ENCODE results near the gene PRKAA2.

The PRKAA2 gene

DNA sequence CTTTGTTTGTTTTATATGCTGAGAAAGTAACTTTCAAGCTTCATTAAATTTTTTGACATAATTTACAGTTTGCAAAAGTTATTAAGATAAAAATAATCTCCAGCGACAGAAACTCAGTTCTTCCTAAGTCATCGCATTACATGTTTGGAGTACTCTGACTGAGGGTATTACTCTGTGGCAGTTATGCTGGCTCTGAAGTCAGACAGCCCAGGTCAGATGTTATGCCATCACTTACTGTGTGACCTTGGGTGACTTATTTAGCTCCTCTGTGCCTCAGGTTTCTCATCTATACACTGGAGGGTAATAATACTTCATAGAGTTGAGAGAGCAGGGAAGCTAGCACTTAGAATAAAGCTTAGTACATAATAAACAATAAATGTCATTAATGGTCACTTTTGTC lies 26.4 kb downstream of the PRKAA2 start:
- Histone ChIP-seq H3K36me3 (no peaks in the 10 kb centered on the region), H3K9me3 (no peaks in the 10 kb centered on the region), H3K4me1 (no peaks in the 10 kb centered on the region), H3K4me3 (no peak overlapping the region), H3K27ac (no peak overlapping the region), H3K27me3 (no peaks in the 10 kb centered on the region)
- TF ChIP-seq, protein P1, sequence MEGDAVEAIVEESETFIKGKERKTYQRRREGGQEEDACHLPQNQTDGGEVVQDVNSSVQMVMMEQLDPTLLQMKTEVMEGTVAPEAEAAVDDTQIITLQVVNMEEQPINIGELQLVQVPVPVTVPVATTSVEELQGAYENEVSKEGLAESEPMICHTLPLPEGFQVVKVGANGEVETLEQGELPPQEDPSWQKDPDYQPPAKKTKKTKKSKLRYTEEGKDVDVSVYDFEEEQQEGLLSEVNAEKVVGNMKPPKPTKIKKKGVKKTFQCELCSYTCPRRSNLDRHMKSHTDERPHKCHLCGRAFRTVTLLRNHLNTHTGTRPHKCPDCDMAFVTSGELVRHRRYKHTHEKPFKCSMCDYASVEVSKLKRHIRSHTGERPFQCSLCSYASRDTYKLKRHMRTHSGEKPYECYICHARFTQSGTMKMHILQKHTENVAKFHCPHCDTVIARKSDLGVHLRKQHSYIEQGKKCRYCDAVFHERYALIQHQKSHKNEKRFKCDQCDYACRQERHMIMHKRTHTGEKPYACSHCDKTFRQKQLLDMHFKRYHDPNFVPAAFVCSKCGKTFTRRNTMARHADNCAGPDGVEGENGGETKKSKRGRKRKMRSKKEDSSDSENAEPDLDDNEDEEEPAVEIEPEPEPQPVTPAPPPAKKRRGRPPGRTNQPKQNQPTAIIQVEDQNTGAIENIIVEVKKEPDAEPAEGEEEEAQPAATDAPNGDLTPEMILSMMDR (IDR thresholded peaks at IDR 0.05): no peak
- intact Hi-C loops (cut with DNase I; ENCODE audit: low total_unique reads): no loop called here
- DNase-seq: no peak

DNA sequence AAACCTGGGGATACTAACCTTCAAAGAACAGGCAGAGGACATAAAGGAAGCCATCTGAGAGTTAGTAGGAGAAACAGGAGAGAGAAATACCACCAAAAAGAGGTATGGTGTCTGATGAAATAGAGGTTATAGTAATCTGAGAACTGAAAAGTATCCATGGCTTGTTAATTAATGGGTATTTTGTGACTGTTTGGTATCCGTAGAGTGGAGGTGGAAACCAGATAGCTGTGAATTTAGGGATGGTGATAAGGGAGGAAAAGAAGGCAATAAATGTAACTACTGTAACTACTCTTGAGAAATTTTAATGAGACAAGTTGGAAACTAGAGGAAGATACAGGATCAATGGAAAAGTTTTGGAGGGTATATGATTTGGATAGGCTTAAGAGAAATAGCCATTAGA lies 27.5 kb downstream of the PRKAA2 start:
- H3K27me3 ChIP-seq: no peaks in the 10 kb centered on the region
- no peaks in the 10 kb centered on the region for H3K4me1 ChIP-seq
- TF ChIP-seq, protein P1 (IDR thresholded peaks at IDR 0.05): no peak
- no peak for DNase-seq
- no peak overlapping the region for H3K4me3 ChIP-seq
- H3K27ac ChIP-seq: no peak overlapping the region
- H3K9me3 ChIP-seq: no peaks in the 10 kb centered on the region
- intact Hi-C loops (cut with DNase I; ENCODE audit: low total_unique reads): no loop called here
- H3K36me3 ChIP-seq: no peaks in the 10 kb centered on the region

DNA sequence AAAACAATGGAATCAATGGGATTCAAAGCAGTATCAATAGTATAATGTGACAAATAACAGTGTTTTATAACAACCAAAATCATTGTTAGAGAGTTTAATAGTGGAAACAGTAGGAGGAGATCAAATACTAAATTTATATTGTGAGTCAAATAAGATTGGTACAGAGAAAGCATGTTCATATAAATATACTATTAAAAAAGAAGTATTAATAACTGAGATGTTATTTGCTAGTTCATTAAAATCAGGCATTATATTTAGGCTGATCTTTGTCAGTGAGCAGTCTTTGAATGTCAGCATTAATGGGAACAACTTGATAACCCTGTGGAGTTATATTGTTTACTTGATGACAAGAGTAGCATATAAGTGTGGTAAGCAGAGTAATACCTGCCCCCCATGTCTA lies 30.6 kb downstream of the PRKAA2 start:
- Histone ChIP-seq H3K9me3 (no peaks in the 10 kb centered on the region), H3K36me3 (no peaks in the 10 kb centered on the region), H3K27ac (no peak overlapping the region), H3K27me3 (no peaks in the 10 kb centered on the region), H3K4me1 (no peaks in the 10 kb centered on the region), H3K4me3 (no peak overlapping the region)
- intact Hi-C loops (cut with DNase I; ENCODE audit: low total_unique reads): no loop called here
- TF ChIP-seq, protein P1 (IDR thresholded peaks at IDR 0.05): no peak
- no peak for DNase-seq

DNA sequence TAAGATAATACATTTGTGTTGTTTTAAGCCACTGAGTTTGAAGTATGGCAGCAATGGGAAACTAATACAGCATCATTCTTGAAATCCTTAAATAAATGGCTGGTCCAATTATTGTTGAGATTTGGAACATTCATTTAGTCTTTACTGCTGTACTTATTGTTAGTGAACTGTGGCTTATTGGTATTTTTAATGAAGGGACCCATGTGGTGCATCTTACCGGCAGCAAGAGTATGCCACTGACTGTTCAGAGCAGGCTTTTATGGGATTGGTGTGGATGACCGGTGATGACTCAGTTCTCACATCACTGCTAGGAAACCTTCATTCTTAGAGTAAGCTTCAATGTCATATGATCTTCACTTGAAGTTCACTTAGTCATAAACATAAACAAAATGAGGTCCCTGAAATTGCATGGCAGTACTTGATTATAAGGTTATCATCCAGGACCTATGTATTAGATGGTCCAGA lies 31.5 kb downstream of the PRKAA2 start:
- H3K4me1 ChIP-seq: no peaks in the 10 kb centered on the region
- H3K27ac ChIP-seq: no peak overlapping the region
- no peak overlapping the region for H3K4me3 ChIP-seq
- H3K9me3 ChIP-seq: no peaks in the 10 kb centered on the region
- intact Hi-C loops (cut with DNase I; ENCODE audit: low total_unique reads): no loop called here
- TF ChIP-seq, protein P1 (IDR thresholded peaks at IDR 0.05): no peak
- DNase-seq: no peak
- H3K36me3 ChIP-seq: no peaks in the 10 kb centered on the region
- H3K27me3 ChIP-seq: no peaks in the 10 kb centered on the region

DNA sequence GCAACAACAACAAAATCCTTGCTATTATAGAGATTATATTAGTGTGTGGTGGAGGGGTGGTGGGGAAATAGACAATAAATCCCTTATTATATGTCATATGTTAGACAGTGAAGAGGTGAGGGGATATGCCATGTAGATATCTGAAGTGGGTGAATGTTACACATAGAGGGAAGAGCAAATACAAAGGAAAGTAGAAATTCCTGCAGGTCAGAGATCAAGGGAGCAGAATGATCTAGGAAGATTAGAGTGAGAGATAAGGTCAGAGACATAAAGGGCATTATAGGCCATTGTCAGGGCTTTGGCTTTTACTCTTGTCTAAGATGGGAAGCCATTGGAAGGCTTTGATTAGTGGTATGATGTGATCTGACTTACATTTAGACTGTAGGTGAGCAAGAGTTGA lies 38.5 kb downstream of the PRKAA2 start:
- no peaks in the 10 kb centered on the region for H3K27me3 ChIP-seq
- H3K4me1 ChIP-seq: no peaks in the 10 kb centered on the region
- intact Hi-C loops (cut with DNase I; ENCODE audit: low total_unique reads): no loop called here
- no peaks in the 10 kb centered on the region for H3K9me3 ChIP-seq
- no peak for DNase-seq
- H3K27ac ChIP-seq: no peak overlapping the region
- TF ChIP-seq, protein P1 (IDR thresholded peaks at IDR 0.05): no peak
- H3K4me3 ChIP-seq: no peak overlapping the region
- no peaks in the 10 kb centered on the region for H3K36me3 ChIP-seq

DNA sequence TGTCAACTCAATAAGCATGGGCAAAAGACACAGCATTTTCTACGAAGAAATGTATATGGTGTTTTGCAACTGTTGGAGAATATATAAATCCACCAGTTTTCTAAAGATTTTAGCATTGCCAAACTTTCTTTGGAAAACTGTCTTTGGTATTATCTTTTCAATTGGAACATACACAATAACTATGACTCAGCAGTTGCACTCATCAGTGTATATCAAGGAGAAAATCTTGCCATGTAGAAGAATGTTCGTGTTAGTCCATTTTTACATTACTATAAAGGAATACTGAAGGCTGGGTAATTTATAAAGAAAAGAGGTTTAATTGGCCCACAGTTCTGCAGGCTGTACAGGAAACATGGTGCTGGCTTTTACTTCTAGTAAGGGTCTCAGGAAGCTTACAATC lies 41.1 kb downstream of the PRKAA2 start:
- intact Hi-C loops (cut with DNase I; ENCODE audit: low total_unique reads): no loop called here
- TF ChIP-seq, protein P1 (IDR thresholded peaks at IDR 0.05): no peak
- no peak overlapping the region for H3K27ac ChIP-seq

More for the DNA sequence above, 41.1 kb downstream of the PRKAA2 start:
- no peaks in the 10 kb centered on the region for H3K9me3 ChIP-seq
- DNase-seq: no peak
- no peak overlapping the region for H3K4me3 ChIP-seq
- H3K27me3 ChIP-seq: no peaks in the 10 kb centered on the region
- no peaks in the 10 kb centered on the region for H3K4me1 ChIP-seq
- H3K36me3 ChIP-seq: no peaks in the 10 kb centered on the region
